G401.6 (cell line): ENCODE results near the gene BPIFA1.

Experiments used
- FAIRE-seq: peaks from 2 replicates; lab custom pipeline; 2012; peaks lifted over from hg19 to GRCh38; lab: Jason Lieb, UNC

The BPIFA1 gene

DNA sequence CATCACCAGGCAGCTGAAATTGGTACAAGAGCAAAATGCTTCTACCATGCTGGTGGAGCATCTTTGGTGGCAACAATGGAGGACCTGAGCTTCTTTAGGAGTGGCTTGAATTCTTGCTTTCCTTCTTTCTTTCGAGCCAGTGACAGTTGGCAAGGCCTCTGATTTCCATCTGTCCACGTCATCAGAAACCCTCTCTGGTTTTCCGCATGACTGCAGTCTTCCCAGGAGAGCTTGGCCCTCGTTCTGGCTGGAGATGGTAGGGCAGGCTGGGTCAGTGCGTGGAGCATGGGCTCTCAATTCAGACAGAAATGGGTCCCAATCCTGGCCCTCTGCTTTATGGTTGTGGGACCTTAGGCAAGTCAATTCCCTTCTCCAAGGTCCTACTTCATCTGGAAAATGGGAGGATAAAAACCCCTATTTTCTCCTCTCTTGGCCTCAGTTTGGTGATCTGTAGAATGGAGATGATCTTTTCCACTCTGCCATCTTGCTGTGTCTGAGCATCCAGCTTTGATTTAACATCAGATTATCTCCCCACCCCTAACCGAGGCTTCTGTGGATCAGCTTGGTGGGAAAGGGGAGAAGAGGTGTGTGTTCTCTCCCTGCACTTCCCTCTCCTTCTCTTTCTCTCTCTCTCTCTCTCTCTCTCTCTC is 43.6 kb downstream of the BPIFA1 start:
- no peak for FAIRE-seq

DNA sequence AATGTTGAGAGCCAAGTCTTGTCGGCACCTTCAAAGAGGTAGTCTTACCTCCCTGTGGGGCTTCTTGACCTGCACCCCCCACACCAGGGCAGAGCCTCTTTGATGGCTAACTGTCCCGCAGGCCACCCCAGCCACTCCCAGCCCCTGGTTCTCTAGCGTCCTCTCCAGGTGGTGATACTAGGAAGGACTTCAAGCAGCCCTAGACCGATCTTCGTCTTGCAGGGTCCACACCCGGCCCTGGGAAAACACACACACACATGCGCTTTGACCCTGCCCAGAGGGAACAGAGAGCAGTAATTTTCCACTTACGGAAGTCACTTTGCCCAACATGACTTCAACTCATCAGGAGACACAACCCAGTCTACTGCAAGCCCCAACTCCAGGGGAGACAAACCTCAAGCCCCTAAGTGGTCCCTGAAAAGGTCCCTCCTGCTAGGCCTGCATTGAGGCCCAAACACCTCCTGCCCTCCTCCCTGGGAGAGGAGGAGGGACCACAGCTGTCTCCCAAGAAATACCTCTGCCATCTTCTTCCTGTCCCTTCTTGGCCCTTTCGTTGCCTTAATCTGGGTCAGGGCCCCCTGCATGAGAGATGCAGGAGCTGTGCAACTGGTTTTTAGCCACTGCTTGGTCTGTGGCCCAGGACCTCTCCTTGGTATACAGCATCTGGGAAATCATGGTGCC is 44.3 kb downstream of the BPIFA1 start:
- no peak for FAIRE-seq

DNA sequence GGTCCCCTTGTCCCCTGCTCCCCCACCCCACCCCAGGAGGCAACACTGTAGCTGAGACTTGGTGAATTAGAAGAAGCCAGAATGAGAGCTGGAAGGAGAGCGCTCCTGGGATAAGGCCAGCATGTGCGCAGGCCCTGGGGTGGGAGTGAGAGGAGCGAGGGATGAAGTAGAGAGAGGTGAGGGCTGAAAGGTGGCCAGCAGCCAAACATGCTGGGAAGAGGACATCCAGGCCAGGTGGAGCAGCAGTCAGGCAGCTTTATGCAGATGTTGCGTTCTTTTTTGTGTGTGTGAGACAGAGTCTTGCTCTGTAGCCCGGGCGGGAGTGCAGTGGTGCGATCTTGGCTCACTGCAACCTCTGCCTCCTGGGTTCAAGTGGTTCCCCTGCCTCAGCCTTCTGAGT is 45.0 kb downstream of the BPIFA1 start:
- no peak for FAIRE-seq

DNA sequence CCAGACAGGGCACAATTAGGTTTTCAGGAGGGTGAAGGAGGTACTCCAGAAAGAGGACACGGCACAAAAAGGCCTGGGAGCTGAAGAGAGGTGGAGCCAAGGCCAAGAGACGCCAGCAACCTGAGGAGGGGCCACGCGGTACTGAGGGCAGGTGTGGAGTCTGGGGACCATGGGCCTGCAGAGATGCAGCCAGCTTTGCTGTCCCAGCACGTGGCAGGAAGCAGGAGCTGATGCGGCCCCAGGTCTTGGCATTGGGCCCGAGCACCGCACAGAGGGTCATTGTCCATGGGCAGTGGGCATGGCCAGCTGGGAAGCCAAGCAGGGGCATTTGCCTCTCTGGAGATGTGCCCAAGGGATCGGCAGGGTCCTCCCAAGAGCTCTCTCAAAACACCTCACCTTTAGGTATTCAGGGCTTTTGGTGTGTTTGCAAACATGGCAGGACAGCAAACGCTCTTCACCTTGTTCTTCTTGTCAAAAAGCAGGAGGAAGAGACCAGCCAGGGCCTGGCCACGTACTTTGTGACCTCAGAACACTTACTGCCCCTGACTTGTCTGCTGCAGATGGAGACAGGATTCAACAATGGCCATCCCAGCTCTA is 45.9 kb downstream of the BPIFA1 start:
- no peak for FAIRE-seq

DNA sequence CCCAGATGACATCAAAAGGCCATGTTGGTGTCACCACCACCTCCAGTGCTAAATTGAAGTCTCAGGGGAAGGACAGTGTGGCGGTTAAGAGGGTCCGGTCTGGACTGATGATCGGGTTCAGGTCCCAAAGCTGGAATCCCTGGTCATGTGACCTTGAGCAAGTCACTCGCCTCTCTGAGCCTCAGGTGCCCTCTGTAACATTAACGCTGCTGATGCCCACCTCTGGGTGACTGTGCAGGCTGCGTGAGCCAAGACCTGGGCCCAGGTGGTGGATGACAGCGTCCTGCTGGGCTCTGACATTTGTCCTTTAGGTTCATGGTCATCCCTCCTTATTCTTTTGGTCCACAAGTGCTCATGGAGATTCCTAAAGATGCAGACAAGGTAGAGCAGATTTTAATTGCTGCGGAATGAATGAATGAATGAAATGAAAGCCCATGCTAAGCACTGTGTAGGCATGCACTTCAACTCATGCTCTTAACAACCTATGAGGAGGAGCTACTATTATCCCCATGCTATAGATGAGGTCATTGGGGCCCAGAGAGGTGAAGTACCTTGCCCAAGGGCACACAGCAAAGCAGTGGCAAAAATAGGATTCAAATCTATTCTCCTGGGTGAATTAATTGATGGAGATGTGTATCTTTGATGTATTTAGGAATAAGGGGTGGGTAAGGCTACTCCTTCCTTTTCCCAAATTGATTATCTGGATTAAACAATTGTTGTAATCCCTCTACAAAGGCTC is 46.6 kb downstream of the BPIFA1 start:
- no peak for FAIRE-seq

DNA sequence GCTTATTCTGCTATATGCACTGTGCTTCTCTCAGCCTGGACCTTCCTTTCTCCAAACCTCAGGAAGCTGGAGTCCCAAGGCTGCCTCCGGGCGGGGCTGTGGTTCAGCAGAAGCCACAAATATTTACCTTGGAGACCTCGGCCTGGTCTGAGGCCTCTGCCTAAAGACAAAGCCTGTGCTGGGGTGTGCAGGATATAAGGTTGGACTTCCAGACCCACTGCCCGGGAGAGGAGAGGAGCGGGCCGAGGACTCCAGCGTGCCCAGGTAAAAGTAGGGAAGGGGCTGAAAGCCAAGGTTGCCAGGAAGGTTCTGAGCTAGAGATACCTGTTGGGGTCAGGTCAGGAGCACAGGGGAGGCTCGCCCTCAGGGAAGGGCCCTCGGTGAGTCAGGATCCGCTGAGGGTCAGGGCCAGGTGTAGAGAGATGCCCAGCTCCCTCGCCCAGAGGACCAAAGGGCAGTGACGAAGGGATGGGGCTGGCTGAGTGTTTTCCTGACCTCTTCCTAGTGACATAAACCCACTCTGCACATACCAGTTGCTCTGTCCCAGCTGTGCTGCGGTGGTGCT is 47.3 kb downstream of the BPIFA1 start, which contains the start of gene BPIFB1:
Gene BPIFB1, plus strand, starts transcription at position 224 of the 565 bp plus-strand sequence. CDS start 2,860 bp downstream, outside the sequence.
- no peak for FAIRE-seq

DNA sequence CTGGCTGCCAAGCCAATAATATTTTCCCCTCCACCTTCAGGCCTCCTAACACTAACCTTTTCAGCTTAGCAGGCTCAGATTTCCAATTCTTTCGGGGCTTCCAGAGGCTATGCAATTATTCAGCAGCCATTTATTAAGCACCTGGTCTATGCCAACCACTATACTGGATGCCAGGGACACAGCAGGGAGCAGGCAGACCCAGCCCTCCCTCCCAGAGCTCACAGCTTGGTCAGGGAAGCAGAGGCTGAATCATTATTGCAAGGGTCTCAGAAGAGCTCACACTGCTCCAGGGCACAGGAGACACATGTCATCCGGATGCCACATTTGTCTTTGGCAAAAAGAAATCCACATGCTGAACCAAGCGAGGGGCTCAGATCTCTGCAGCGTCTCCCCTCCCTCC is 48.5 kb downstream of the BPIFA1 start:
- FAIRE-seq = no peak

DNA sequence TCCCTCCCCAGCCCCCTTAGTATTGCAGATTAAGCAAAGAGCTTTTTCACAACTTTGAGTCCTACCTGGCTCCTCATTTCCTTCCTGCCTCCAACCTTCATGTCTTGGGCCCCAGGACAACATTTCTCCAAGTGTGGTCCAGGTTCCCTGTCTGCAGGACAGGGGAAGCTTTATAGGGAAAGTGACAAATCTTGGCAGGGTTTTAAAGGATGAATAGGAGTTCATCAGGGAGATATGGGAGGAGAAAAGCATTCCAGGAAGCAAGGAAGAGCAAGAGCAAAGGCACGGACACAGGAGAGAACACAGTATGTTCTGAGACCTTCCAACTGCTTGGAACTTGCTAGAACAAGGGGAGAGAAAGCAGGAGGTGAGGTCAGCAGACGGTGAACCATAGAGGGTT is 49.1 kb downstream of the BPIFA1 start:
- no peak for FAIRE-seq

DNA sequence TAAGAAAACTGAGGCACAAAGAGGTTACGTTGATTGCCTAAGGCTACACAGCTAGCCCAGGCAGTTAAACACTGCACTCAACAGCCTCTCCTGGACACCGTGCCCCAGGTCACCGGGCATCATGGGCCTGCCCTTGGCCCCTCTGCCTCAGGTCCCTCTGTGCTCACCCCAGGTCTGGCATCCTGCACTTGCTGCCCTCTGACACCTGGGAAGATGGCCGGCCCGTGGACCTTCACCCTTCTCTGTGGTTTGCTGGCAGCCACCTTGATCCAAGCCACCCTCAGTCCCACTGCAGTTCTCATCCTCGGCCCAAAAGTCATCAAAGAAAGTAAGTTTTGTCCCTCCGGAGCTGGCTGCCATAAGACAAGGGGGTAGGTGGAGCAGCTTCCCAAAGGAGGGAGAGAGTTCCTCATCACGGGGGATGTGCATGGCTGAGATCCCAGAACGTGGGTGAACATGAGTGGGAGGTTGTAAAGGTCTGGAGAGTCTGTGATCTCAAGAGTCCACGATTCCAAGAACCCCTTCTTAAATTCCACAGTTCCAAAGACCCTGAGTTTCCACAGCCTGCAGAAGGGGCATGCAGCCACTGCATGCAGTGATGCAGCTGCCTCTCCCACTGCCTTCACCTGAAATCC is 50.2 kb downstream of the BPIFA1 start:
- no peak for FAIRE-seq

DNA sequence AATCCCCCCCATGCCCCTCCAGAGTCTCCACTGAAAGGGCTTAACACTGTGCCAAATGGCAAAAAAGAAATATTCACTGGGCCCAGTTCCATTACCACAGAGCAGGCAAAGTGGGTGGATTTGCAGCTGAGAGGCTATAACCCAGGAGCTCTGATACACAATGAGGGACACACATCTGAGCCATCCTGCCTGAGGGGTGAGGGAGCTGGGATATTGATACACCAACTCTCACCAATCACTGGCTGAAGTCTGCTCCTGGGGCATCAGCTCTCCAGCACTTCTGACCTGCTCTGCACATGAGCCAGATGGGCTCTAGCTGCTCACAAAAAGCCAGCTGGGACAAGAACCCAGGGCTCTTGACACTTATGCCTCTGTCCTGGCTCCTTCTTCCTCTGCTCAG is 52.1 kb downstream of the BPIFA1 start:
- FAIRE-seq = no peak

DNA sequence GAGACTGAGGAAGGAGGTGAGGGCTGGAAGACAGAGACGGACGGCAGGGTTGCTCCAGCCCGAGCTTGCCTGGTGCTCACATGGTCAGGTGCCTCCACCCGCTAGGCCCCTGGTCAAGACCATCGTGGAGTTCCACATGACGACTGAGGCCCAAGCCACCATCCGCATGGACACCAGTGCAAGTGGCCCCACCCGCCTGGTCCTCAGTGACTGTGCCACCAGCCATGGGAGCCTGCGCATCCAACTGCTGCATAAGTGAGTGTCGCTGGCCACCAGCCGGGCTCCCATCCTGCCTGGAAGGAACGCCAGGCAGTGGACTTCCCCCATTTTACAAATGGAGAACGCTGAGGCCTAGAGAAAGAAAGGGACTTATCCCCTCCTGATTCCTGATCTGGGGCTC is 55.1 kb downstream of the BPIFA1 start:
- FAIRE-seq = no peak

DNA sequence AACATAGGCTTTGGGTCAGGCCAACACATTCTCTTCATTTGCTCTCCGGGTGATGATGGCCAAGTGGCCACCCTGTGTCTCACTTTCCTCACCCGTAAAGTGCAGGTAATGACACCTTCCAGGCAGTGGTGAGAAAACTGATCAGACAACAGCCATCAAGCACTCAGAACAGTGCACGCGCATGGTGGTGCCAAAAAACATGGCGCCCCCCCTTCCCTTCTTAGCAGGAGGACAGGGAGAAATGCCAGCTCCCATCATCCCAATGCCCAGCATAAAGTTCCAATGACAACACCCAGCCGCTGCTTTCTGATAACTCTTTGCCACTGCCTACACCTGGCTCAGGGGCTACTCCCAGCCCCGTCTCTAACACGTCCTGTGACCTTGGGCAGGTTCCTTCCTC is 55.6 kb downstream of the BPIFA1 start:
- no peak for FAIRE-seq

DNA sequence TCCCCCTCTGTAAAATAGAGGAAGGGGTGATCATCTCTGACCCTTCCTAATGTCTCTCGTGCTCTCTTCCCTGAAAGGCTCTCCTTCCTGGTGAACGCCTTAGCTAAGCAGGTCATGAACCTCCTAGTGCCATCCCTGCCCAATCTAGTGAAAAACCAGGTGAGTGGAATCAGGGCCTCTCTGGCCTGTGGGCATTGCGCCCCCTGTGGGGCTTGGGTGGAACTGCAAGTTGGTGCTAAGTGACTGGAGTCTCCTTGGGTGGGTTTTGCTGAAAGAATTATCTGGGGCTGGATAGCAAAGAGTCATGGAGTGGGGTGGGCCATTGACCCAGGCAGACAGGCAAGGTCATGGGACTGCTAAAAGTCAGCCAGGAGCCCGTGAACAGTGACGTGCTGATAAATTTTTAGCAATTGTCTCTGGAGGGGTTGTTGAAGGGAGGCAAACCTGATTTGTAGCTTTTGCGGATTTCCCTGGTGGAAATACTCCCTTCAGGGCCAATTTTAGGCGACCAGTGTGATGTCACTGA is 56.1 kb downstream of the BPIFA1 start:
- FAIRE-seq = no peak
